Non-pigmented ciliary epithelial cell (primary cell): Measurements from ENCODE around the gene LUC7L2.
"Not testable (repeated sequence)": the region's sequence is repeated elsewhere in the genome, so short reads cannot be mapped to it uniquely, and the experiment has no call there.

Experiments
- DNase-seq: peaks from one replicate; pipeline ENCODE4 v3.0.0-alpha.2; 2010; ENCODE audit warnings: low read depth

Gene LUC7L2

DNA sequence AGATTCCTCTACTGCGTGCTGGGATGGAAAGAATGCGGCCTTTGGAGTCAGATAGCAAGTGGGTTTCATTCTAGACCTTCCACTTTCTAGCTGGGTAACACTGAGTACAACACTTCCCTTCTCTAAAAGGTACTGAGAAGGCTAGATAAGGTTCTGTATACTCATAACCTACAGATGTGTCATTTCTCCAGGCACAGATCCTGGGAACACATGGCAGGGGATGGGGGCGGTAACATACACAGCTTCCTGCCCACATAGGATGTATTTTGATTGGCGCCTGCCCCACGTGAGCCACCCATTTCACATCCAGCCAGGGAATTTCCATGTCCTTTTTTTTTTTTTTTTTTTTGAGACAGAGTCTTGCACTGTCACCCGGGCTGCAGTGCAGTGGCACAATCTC, 91.9 kb downstream of the LUC7L2 start:
- DNase-seq: no peak

DNA sequence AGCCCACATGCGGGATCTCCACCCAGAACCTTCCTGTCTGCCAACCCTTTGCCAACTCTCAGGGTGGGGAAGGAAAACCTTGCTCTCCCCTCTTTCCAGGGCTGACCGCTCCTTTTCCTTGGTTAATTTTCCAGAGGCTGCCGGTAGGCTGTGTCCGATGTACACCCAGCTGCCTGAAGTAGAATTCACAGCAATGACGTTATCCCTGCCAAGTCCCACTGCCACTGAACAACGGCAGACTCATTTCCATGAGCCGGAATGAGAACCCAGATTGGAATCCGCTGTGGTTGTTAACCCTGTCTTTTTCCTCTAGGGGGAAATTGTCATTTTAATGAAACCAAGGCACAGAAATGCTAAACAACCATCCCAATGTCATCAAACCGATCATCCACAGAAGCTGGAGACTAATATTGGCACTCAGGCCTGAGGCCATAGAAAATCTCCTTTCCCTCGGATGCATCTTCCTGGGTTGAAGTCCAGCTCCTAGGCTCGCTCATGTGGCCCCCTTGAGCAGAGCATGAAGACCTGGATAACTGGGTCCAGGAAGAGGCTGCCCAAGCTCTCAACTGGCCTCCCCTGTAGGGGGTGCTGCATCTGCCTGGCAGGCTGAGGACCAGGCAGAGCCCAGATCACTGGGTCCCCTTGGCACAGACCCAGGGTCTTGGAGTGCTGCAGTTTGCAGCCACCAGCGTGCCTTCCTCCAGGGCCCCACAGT, 93.4 kb downstream of the LUC7L2 start:
- DNase-seq: no peak

DNA sequence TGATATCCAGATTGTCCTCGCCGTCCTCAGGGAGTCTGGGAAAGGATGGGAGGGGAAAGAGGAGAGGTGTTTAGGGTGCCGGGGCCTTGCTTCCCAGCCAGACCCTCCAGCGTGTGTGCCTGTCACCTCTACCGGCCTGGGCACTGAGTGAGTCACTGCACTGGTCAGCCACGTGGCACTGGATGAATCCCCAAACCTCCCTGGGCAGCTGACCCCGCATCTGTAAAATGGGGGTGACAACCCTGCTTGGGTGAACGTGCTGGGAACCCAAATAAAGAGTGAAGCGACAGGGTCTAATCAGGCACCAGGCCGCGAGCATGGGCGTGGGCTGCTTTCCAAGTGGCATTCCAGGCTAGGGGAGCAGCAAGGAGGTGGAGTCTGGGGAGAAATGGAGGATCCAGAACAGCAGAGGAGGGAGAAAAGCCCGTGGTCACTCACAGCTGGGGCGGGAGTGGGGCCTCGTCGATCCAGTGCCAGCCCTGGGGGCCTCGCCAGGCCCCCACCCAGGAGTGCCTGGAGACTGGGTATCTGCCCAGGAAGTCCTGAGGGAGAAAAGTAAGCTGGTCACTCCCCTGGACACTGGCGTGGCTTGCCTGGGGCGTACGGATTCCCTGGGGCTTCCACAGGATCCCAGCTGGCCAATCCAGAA, 94.1 kb downstream of the LUC7L2 start:
- no peak for DNase-seq

DNA sequence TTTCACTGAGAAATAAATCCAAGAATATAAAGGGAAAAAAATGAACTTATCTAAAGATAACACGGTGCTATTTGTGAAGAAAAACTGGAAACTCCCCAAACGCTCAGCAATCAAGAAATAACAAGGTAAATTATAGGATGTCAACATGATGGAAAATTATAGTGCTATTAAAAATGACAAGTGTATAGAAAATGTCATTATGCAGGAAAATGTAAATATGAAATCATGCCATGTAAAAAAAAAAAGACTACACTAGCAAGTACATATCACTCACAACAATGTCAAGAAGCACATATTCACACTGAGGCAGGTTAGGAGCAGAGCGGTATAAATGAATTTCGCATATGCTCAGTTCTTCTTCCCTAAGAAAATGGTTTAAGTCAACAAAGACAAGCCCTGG, 96.1 kb downstream of the LUC7L2 start:
- DNase-seq: no peak

DNA sequence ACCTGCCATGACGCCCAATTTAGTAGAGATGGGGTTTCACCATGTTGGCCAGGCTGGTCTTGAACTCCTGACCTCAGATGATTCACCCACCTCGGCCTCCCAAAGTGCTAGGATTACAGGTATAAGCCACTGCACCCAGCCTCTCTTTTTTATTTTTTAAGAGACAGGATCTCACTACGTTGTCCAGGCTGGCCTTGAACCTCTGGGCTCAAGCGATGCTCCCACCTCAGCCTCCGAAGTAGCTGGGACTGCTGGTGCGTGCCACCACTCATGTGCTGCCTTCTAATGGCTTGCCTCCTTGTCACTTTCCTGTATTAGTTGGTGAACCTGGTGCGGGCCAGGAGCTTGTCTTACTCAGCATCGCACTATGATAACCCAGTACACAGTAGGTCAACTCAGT, 96.8 kb downstream of the LUC7L2 start:
- DNase-seq: no peak

GRCh38 chr7:139457153-139457946, 97.7 kb downstream of the LUC7L2 start:
- DNase-seq: no peak

GRCh38 chr7:139463421-139463820, 103.7 kb downstream of the LUC7L2 start:
- DNase-seq: not testable (repeated sequence)

DNA sequence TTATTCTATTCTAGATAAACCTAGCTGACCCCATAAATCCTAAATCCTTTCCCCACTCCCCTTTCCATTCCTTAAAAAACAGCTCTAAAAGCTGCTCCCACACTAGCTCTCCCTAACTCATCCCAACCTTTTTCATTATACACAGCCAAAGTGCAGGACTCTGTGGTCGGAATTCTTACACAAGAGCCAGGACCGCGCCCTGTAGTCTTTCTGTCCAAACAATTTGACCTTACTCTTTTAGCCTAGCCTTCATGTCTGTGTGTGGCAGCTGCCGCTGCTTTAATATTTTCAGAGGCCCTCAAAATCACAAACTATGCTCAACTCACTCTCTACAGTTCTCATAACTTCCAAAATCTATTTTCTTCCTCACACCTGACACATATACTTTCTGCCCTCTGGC, 104.8 kb downstream of the LUC7L2 start:
- not testable (repeated sequence) for DNase-seq

DNA sequence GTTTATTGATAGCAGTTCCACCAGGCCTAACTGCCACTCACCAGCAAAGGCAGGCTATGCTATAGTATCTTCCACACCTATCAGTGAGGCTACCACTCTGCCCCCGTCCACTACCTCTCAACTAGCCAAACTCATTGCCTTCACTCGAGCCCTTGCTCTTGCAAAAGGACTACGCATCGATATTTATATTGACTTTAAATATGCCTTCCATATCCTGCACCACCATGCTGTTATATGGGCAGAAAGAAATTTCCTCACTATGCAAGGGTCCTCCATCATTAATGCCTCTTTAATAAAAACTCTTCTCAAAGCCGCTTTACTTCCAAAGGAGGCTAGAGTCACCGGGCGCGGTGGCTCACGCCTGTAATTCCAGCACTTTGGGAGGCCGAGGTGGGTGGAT, 105.4 kb downstream of the LUC7L2 start:
- DNase-seq: not testable (repeated sequence)

GRCh38 chr7:139467729-139468128, 108.0 kb downstream of the LUC7L2 start:
- not testable (repeated sequence) for DNase-seq

DNA sequence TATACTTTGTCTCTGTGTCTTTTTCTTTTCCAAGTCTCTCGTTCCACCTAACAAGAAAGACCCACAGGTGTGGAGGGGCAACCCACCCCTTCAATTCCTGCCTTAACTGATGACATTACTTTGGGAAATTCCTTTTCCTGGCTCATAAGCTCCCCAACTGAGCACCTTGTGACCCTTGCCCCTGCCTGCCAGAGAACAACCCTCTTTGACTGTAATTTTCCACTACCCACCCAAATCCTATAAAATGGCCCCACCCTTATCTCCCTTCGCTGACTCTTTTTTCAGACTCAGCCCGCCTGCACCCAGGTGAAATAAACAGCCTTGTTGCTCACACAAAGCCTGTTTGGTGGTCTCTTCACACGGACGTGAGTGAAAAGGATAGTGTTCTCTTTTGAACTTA, 108.6 kb downstream of the LUC7L2 start:
- not testable (repeated sequence) for DNase-seq

- no peak for DNase-seq
These were observed 112.2 kb downstream of the LUC7L2 start for GRCh38 chr7:139471740-139472353.
